Mesenchymal stem cell (in vitro differentiated cells and primary cell): ENCODE results near the gene TNFRSF1B.
"Not testable (repeated sequence)": the region's sequence is repeated elsewhere in the genome, so short reads cannot be mapped to it uniquely, and the experiment has no call there.

Experiments
- DNase-seq: peaks from one replicate; pipeline ENCODE4 v3.0.0-alpha.2; 2013
- H2AFZ ChIP-seq: one replicate; pipeline ENCODE4 v1.6.1; 2013; ENCODE audit warnings: low read depth, mild to moderate bottlenecking, control low read depth, inconsistent platforms, low read length, moderate library complexity
- H2AK5ac ChIP-seq: 2 replicates; pipeline ENCODE4 v1.6.1; 2013; ENCODE audit warnings: low read length, moderate library complexity, mild to moderate bottlenecking, inconsistent platforms; ENCODE audit not compliant: severe bottlenecking
- H2BK120ac ChIP-seq: one replicate; pipeline ENCODE4 v1.6.1; 2013; ENCODE audit warnings: low read depth, mild to moderate bottlenecking, inconsistent platforms, low read length, moderate library complexity
- H2BK12ac ChIP-seq, 2 experiments: one replicate each; pipeline ENCODE4 v1.6.1; 2013; ENCODE audit warnings: inconsistent platforms in 2 of 2, low read length in 2 of 2, mild to moderate bottlenecking in 2 of 2, moderate library complexity in 2 of 2, control low read depth in 1 of 2
- H2BK15ac ChIP-seq: one replicate; pipeline ENCODE4 v1.6.1; 2013; ENCODE audit warnings: mild to moderate bottlenecking, low read depth, inconsistent platforms; ENCODE audit not compliant: poor library complexity, severe bottlenecking
- H2BK5ac ChIP-seq: 2 replicates; pipeline ENCODE4 v1.6.1; 2013; ENCODE audit warnings: low read depth, mild to moderate bottlenecking, low read length, control low read depth, inconsistent platforms; ENCODE audit not compliant: poor library complexity, severe bottlenecking
- H3K14ac ChIP-seq, 2 experiments: one replicate each; pipeline ENCODE4 v1.6.1; 2013; ENCODE audit warnings: inconsistent platforms in 2 of 2, low read length in 2 of 2, control low read depth in 1 of 2, mild to moderate bottlenecking in 1 of 2, moderate library complexity in 1 of 2
- H3K18ac ChIP-seq, 2 experiments: one replicate each; pipeline ENCODE4 v1.6.1; 2013; ENCODE audit warnings: inconsistent platforms in 2 of 2, low read length in 2 of 2, control low read depth in 1 of 2, low read depth in 1 of 2, mild to moderate bottlenecking in 1 of 2
- H3K23ac ChIP-seq, 2 experiments: one replicate each; pipeline ENCODE4 v1.6.1; 2013; ENCODE audit warnings: inconsistent platforms in 2 of 2, low read length in 2 of 2, mild to moderate bottlenecking in 2 of 2, moderate library complexity in 2 of 2, control low read depth in 1 of 2
- H3K27ac ChIP-seq: 2 replicates; pipeline ENCODE4 v1.5.1; 2013; ENCODE audit warnings: mild to moderate bottlenecking, moderate library complexity, low read length, control low read depth, inconsistent platforms; ENCODE audit not compliant: poor library complexity, severe bottlenecking
- H3K27me3 ChIP-seq, 2 experiments: 2 replicates each; pipeline versions ENCODE4 v1.6.1 to v1.7.0; 2013; ENCODE audit warnings: low read length in 2 of 2, mild to moderate bottlenecking in 2 of 2, moderate library complexity in 2 of 2, control low read depth in 1 of 2, inconsistent platforms in 1 of 2; ENCODE audit not compliant: control insufficient read depth in 1 of 2, insufficient read depth in 1 of 2
- H3K36me3 ChIP-seq, 2 experiments: 2 replicates each; pipeline versions ENCODE4 v1.6.1 to v1.7.0; 2013; ENCODE audit warnings: low read length in 2 of 2, control low read depth in 1 of 2, inconsistent platforms in 1 of 2, low read depth in 1 of 2, mild to moderate bottlenecking in 1 of 2; ENCODE audit not compliant: insufficient read depth in 2 of 2, control insufficient read depth in 1 of 2
- H3K4ac ChIP-seq, 2 experiments: one replicate each; pipeline ENCODE4 v1.6.1; 2013; ENCODE audit warnings: inconsistent platforms in 2 of 2, low read length in 2 of 2, mild to moderate bottlenecking in 2 of 2, moderate library complexity in 2 of 2, control low read depth in 1 of 2, low read depth in 1 of 2
- H3K4me1 ChIP-seq: 2 replicates; pipeline ENCODE4 v1.6.1; 2013; ENCODE audit warnings: low read depth, low read length, control low read depth; ENCODE audit not compliant: control insufficient read depth, insufficient read depth
- H3K4me2 ChIP-seq: 2 replicates; pipeline ENCODE4 v1.6.1; 2013; ENCODE audit warnings: low read length, mild to moderate bottlenecking, inconsistent platforms; ENCODE audit not compliant: poor library complexity, severe bottlenecking
- H3K4me3 ChIP-seq, 2 experiments: 2 replicates each; pipeline versions ENCODE4 v1.5.1 to v1.7.0; 2013; ENCODE audit warnings: low read length in 2 of 2, mild to moderate bottlenecking in 2 of 2, control low read depth in 1 of 2, low read depth in 1 of 2; ENCODE audit not compliant: insufficient read depth in 1 of 2
- H3K79me1 ChIP-seq: replicated peaks from 2 replicates; pipeline ENCODE4 v1.6.1; 2013; ENCODE audit warnings: mild to moderate bottlenecking, control low read depth, low read length, inconsistent platforms; ENCODE audit not compliant: poor library complexity, severe bottlenecking
- H3K9ac ChIP-seq: 2 replicates; pipeline ENCODE4 v1.7.0; 2013; ENCODE audit warnings: mild to moderate bottlenecking, low read length, moderate library complexity
- H3K9me3 ChIP-seq: 2 replicates; pipeline ENCODE4 v1.7.0; 2013; ENCODE audit warnings: mild to moderate bottlenecking, low read length; ENCODE audit not compliant: control insufficient read depth
- H4K8ac ChIP-seq: one replicate; pipeline ENCODE4 v1.6.1; 2013; ENCODE audit warnings: inconsistent platforms, mild to moderate bottlenecking, low read length, moderate library complexity
- H4K91ac ChIP-seq: one replicate; pipeline ENCODE4 v1.6.1; 2013; ENCODE audit warnings: mild to moderate bottlenecking, low read length, inconsistent platforms
- WGBS: methylation state at CpG from one replicate; pipeline ENCODE4 v1.1.7; 2013; ENCODE audit warnings: mixed read lengths; 5-methylcytosine and 5-hydroxymethylcytosine counted together

Gene TNFRSF1B

GRCh38 chr1:12220890-12221289 is 54.1 kb downstream of the TNFRSF1B start:
- H2BK15ac ChIP-seq: no peak overlapping the region
- no peak overlapping the region for H3K27ac ChIP-seq
- H3K4ac ChIP-seq: no peak overlapping the region
- H2AK5ac ChIP-seq: no peak overlapping the region
- no peak for DNase-seq
- H2BK120ac ChIP-seq: no peak overlapping the region
- no peak overlapping the region for H3K4me2 ChIP-seq
- no peaks in the 10 kb centered on the region for H3K4me1 ChIP-seq
- H4K91ac ChIP-seq: no peak overlapping the region
- no peak overlapping the region for H3K9ac ChIP-seq
- H2BK12ac ChIP-seq: no peak overlapping the region
- 67% methylated on average over 2 of the region's 2 CpGs for WGBS
- no peak overlapping the region for H3K14ac ChIP-seq
- no peak overlapping the region for H2BK5ac ChIP-seq
- H3K27me3 ChIP-seq: peaks cover 12 to 22% of the 10 kb centered on the region in 2 experiments
- H3K18ac ChIP-seq: no peak overlapping the region
- H3K9me3 ChIP-seq: no peaks in the 10 kb centered on the region
- no peaks in the 10 kb centered on the region for H3K36me3 ChIP-seq
- no peak overlapping the region for H2AFZ ChIP-seq
- H3K4me3 ChIP-seq: no peak overlapping the region
- H4K8ac ChIP-seq: no peak overlapping the region
- H3K79me1 ChIP-seq: no peaks in the 10 kb centered on the region
- H3K23ac ChIP-seq: no peak overlapping the region

GRCh38 chr1:12222700-12223099 is 55.9 kb downstream of the TNFRSF1B start:
- not testable (repeated sequence) for H3K9me3 ChIP-seq, H3K27ac ChIP-seq, H3K4me2 ChIP-seq, H3K27me3 ChIP-seq, H3K18ac ChIP-seq, H2BK120ac ChIP-seq, H2AFZ ChIP-seq, H3K4me1 ChIP-seq, H4K91ac ChIP-seq, H2BK12ac ChIP-seq, H3K79me1 ChIP-seq, H4K8ac ChIP-seq, H2BK15ac ChIP-seq, H2AK5ac ChIP-seq, H3K9ac ChIP-seq, H3K4me3 ChIP-seq, H3K23ac ChIP-seq, H3K4ac ChIP-seq, H3K36me3 ChIP-seq, H2BK5ac ChIP-seq, H3K14ac ChIP-seq, DNase-seq
- 100% methylated on average over 1 of the region's 1 CpG for WGBS

GRCh38 chr1:12224092-12224491 is 57.3 kb downstream of the TNFRSF1B start:
- not testable (repeated sequence) for H3K23ac ChIP-seq, H3K4me1 ChIP-seq, H3K9ac ChIP-seq, H3K27ac ChIP-seq, H2BK5ac ChIP-seq, H3K18ac ChIP-seq, H4K8ac ChIP-seq, H2BK12ac ChIP-seq, H2AFZ ChIP-seq, H4K91ac ChIP-seq, H3K27me3 ChIP-seq, H3K36me3 ChIP-seq, H2AK5ac ChIP-seq, H3K4me3 ChIP-seq, H3K4ac ChIP-seq, H2BK120ac ChIP-seq, H3K4me2 ChIP-seq, H3K79me1 ChIP-seq, H2BK15ac ChIP-seq, H3K9me3 ChIP-seq, DNase-seq, H3K14ac ChIP-seq
- 84% methylated on average over 6 of the region's 6 CpGs for WGBS

GRCh38 chr1:12228979-12229378 is 62.2 kb downstream of the TNFRSF1B start:
- Histone ChIP-seq H2BK120ac (no peak overlapping the region), H3K14ac (no peak overlapping the region), H4K8ac (no peak overlapping the region), H3K27me3 (no peaks in the 10 kb centered on the region), H2BK15ac (no peak overlapping the region), H3K79me1 (peaks cover 19% of the 10 kb centered on the region), H2AFZ (no peak overlapping the region), H3K9ac (no peak overlapping the region), H3K9me3 (no peaks in the 10 kb centered on the region), H4K91ac (no peak overlapping the region), H3K27ac (no peak overlapping the region), H3K18ac (no peak overlapping the region), H3K4ac (no peak overlapping the region), H3K36me3 (no peaks in the 10 kb centered on the region), H2BK5ac (no peak overlapping the region), H2BK12ac (no peak overlapping the region), H2AK5ac (no peak overlapping the region), H3K4me1 (peaks cover 11% of the 10 kb centered on the region), H3K4me2 (no peak overlapping the region), H3K4me3 (no peak overlapping the region), H3K23ac (no peak overlapping the region)
- DNase-seq: no peak
- WGBS: 85% methylated on average over 4 of the region's 7 CpGs
